Endothelial cell of hepatic sinusoid (primary cell): ENCODE measurements around the gene PPP6R3.
"Not testable (repeated sequence)": the region's sequence is repeated elsewhere in the genome, so short reads cannot be mapped to it uniquely, and the experiment has no call there.

Source experiments
- in situ Hi-C: cut with HindIII; loops from 2 replicates; pipeline ENCODE4 v1.10.0; 2017; ENCODE audit warnings: low sequenced_read_pairs

The PPP6R3 gene

GRCh38 chr11:68433541-68433940 lies 27.0 kb upstream of the PPP6R3 start:
- in situ Hi-C loops, result no loop called here

GRCh38 chr11:68434159-68434558 lies 26.4 kb upstream of the PPP6R3 start:
- in situ Hi-C loops, result not testable (repeated sequence)

- in situ Hi-C loops, result loop anchor here (5.0 kb wide), 1 partner anchor 34 kb away; no protein-coding TSS in a partner anchor
These were observed 24.2 kb upstream of the PPP6R3 start for GRCh38 chr11:68436162-68436888.

GRCh38 chr11:68436985-68437926 lies 23.3 kb upstream of the PPP6R3 start:
- in situ Hi-C loops, result loop anchor here (5.0 kb wide), 1 partner anchor 35 kb away; no protein-coding TSS in a partner anchor

GRCh38 chr11:68437927-68438657 lies 22.5 kb upstream of the PPP6R3 start:
- in situ Hi-C loops, result loop anchor here (5.0 kb wide), 1 partner anchor 36 kb away; no protein-coding TSS in a partner anchor

- in situ Hi-C loops, result loop anchor here (5.0 kb wide), 1 partner anchor 36 kb away; no protein-coding TSS in a partner anchor
These were observed 21.8 kb upstream of the PPP6R3 start for GRCh38 chr11:68438658-68439259.

- in situ Hi-C loops, result loop anchor here (5.0 kb wide), 1 partner anchor 37 kb away; no protein-coding TSS in a partner anchor
These were observed 21.0 kb upstream of the PPP6R3 start for GRCh38 chr11:68439355-68440065.

- in situ Hi-C loops, result no loop called here
These were observed 20.3 kb upstream of the PPP6R3 start for GRCh38 chr11:68440224-68440623.

- in situ Hi-C loops, result no loop called here
These were observed 18.9 kb upstream of the PPP6R3 start for GRCh38 chr11:68441466-68442230.

GRCh38 chr11:68442433-68442832 lies 18.1 kb upstream of the PPP6R3 start:
- in situ Hi-C loops, result no loop called here

- in situ Hi-C loops, result no loop called here
These were observed 16.0 kb upstream of the PPP6R3 start for GRCh38 chr11:68444566-68444965.

GRCh38 chr11:68445531-68446035 lies 15.0 kb upstream of the PPP6R3 start:
- in situ Hi-C loops, result no loop called here

GRCh38 chr11:68446046-68446725 lies 14.4 kb upstream of the PPP6R3 start:
- in situ Hi-C loops, result no loop called here

- in situ Hi-C loops, result no loop called here
These were observed 13.3 kb upstream of the PPP6R3 start for GRCh38 chr11:68447015-68447801.

GRCh38 chr11:68447914-68448313 lies 12.6 kb upstream of the PPP6R3 start:
- in situ Hi-C loops, result not testable (repeated sequence)

- in situ Hi-C loops, result no loop called here
These were observed 11.9 kb upstream of the PPP6R3 start for GRCh38 chr11:68448604-68449011.

GRCh38 chr11:68449951-68450350 lies 10.6 kb upstream of the PPP6R3 start:
- in situ Hi-C loops, result no loop called here

- in situ Hi-C loops, result no loop called here
These were observed 9.8 kb upstream of the PPP6R3 start for GRCh38 chr11:68450711-68451110.
